GM12878 (cell line): ENCODE data around the gene HSBP1L1. TPM values are rescaled to one million over a fixed set of nuclear protein-coding genes. Genes with fewer than 3 reads are reported as not detected.
A peak's percentile ranks its signal among the peaks of the same experiment; 100 is the strongest.

Experiments used
- ATAC-seq: fragments of 200-7000 bp; cut with Tn5 transposase; 3 replicates; pipeline ENCODE4 v1.9.1; 2020; ENCODE audit warnings: mild to moderate bottlenecking, moderate library complexity
- BruUV-seq: library from RNA; stranded (reverse); fragments of 400-500 nt; replicated peaks from 2 replicates; lab custom pipeline; 2021; lab: Mats Ljungman, UMichigan
- CTCF ChIA-PET: fragments of 300-600 bp; sonication (Branson Sonifier 250); formaldehyde crosslinking; extraction: SDS; loops from one replicate; lab custom pipeline; 2021; ENCODE audit warnings: inconsistent platforms; lab: Yijun Ruan, JAX
- POLR2A ChIA-PET: fragments of 350-600 bp; formaldehyde crosslinking; extraction: SDS; loops from one replicate; lab custom pipeline; 2021; ENCODE audit warnings: inconsistent platforms; lab: Charles Lee
- RAD21 ChIA-PET: fragments of 300-600 bp; sonication (Branson Sonifier 250); formaldehyde crosslinking; loops from one replicate; lab custom pipeline; 2023; ENCODE audit warnings: antibody characterized with exemption; ENCODE audit not compliant: unreplicated experiment; lab: Charles Lee
- SMC1A ChIA-PET: fragments of 300-600 bp; sonication (Branson Sonifier 250); formaldehyde crosslinking; loops from one replicate; lab custom pipeline; 2023; ENCODE audit not compliant: unreplicated experiment, uncharacterized antibody; lab: Charles Lee
- DNase-seq: peaks from one replicate; pipeline ENCODE4 v3.0.0-alpha.2; 2011; ENCODE audit warnings: low read depth, low spot score
- FAIRE-seq: peaks from 3 replicates; lab custom pipeline; 2011; peaks lifted over from hg19 to GRCh38; lab: Jason Lieb, UNC
- H2AFZ ChIP-seq: 2 replicates; pipeline ENCODE4 v1.6.0; 2011; ENCODE audit warnings: low read depth, low read length, control low read depth; ENCODE audit not compliant: control insufficient read depth
- H3K27ac ChIP-seq: 2 replicates; pipeline ENCODE4 v1.5.1; 2011; ENCODE audit warnings: control low read depth; ENCODE audit not compliant: control insufficient read depth, insufficient read depth
- H3K27me3 ChIP-seq, 2 experiments: replicated peaks in 1 of 2; 2 replicates each; pipeline versions ENCODE4 v1.6.0 to v1.6.1; 2011; ENCODE audit warnings: low read length in 1 of 2; ENCODE audit not compliant: control insufficient read depth in 2 of 2, insufficient read depth in 2 of 2
- H3K36me3 ChIP-seq, 2 experiments: 2 replicates each; pipeline ENCODE4 v1.5.1; 2011; ENCODE audit warnings: low read length in 1 of 2; ENCODE audit not compliant: control insufficient read depth in 2 of 2, insufficient read depth in 2 of 2
- H3K4me1 ChIP-seq: 2 replicates; pipeline ENCODE4 v1.6.1; 2011; ENCODE audit warnings: mild to moderate bottlenecking, low read length, moderate library complexity, mixed read lengths; ENCODE audit not compliant: control insufficient read depth, insufficient read depth
- H3K4me2 ChIP-seq: 2 replicates; pipeline ENCODE4 v1.6.0; 2011; ENCODE audit warnings: control low read depth; ENCODE audit not compliant: control insufficient read depth, insufficient read depth
- H3K4me3 ChIP-seq: fragments of 200-600 bp; sonication (generic); 2 replicates; pipeline ENCODE4 v1.5.1; 2016
- H3K79me2 ChIP-seq: 2 replicates; pipeline ENCODE4 v1.6.0; 2011; ENCODE audit warnings: low read length; ENCODE audit not compliant: control insufficient read depth, insufficient read depth
- H3K9ac ChIP-seq: 2 replicates; pipeline ENCODE4 v1.8.0; 2011; ENCODE audit warnings: low read length, control low read depth, mixed read lengths; ENCODE audit not compliant: control insufficient read depth, insufficient read depth
- H3K9me3 ChIP-seq: replicated peaks from 3 replicates; pipeline ENCODE4 v1.5.1; 2011; ENCODE audit warnings: mild to moderate bottlenecking, low read length; ENCODE audit not compliant: control insufficient read depth, insufficient read depth
- H4K20me1 ChIP-seq: 2 replicates; pipeline ENCODE4 v1.6.0; 2011; ENCODE audit not compliant: control insufficient read depth, insufficient read depth
- CTCF ChIP-seq, 3 experiments: IDR thresholded peaks in 2 of 3; conservative IDR thresholded peaks in 1 of 3; 2 replicates each; pipeline ENCODE4 v1.5.1; 2011; ENCODE audit warnings: low read depth in 3 of 3, low read length in 3 of 3, mild to moderate bottlenecking in 3 of 3, control low read depth in 2 of 3, moderate library complexity in 2 of 3, inconsistent platforms in 1 of 3, mixed read lengths in 1 of 3; ENCODE audit not compliant: control insufficient read depth in 2 of 3, insufficient read depth in 1 of 3; ENCODE audit errors: extremely low read depth in 1 of 3
- KAT2A ChIP-seq: conservative IDR thresholded peaks from 2 replicates; pipeline ENCODE4 v1.6.1; 2011; ENCODE audit warnings: low read depth, low read length; ENCODE audit not compliant: control insufficient read depth
- KLF5 ChIP-seq: fragments of 450-650 bp; IDR thresholded peaks from 2 replicates; pipeline ENCODE4 v1.6.1; 2014; ENCODE audit warnings: mild to moderate bottlenecking; ENCODE audit not compliant: partially characterized antibody
- NFYA ChIP-seq: IDR thresholded peaks from 2 replicates; pipeline ENCODE4 v1.6.1; 2011; ENCODE audit warnings: low read depth, mild to moderate bottlenecking, low read length, improper control_type of control experiment, borderline replicate concordance
- SREBF2 ChIP-seq: IDR thresholded peaks from 2 replicates; pipeline ENCODE4 v1.6.1; 2012; ENCODE audit warnings: mild to moderate bottlenecking, low read length
- WGBS: methylation state at CpG from one replicate; pipeline ENCODE4 v1.1.6; 2016; ENCODE audit warnings: low lambda C conversion rate; ENCODE audit not compliant: insufficient replicate concordance, insufficient coverage; ENCODE audit errors: missing lambda C conversion rate; 5-methylcytosine and 5-hydroxymethylcytosine counted together
- in situ Hi-C: fragments of 300-500 bp; cut with MboI; formaldehyde crosslinking; loops from 9 replicates; pipeline ENCODE4 v1.14.3; 2018; ENCODE audit warnings: mixed read lengths
- intact Hi-C: fragments of 100-400 bp; cut with micrococcal nuclease; formaldehyde crosslinking; loops from one replicate; pipeline ENCODE4 v1.14.2; 2022; ENCODE audit not compliant: unreplicated experiment
- polyA plus RNA-seq, 11 experiments: library from polyadenylated mRNA; depleted of rRNA in 4 of 11; unstranded in 6 of 11; stranded (reverse) in 5 of 11; fragments of >200 nt; fragmentation: Nextera tagmentation in 4 of 11; fragmentation: Illumina TruSeq in 1 of 11; extraction: Ambion mirVana in 4 of 11; extraction: Trizol in 1 of 11; gene quantifications; 1 replicate in 1 of 11; 2 replicates in 10 of 11; pipeline versions ENCODE4 v1.2.1 to v1.2.3, GENCODE V29; 2011 to 2016; ENCODE audit warnings: inconsistent platforms in 2 of 11, missing spikeins in 2 of 11, low read depth in 1 of 11
- total RNA-seq, 4 experiments: library from RNA; depleted of rRNA in 3 of 4; stranded (reverse); fragments of >200 nt in 3 of 4; fragmentation: Illumina TruSeq in 1 of 4; extraction: Trizol in 1 of 4; gene quantifications; 2 replicates each; pipeline versions ENCODE4 v1.2.1 to v1.2.3, GENCODE V29; 2013 to 2021
- TF ChIP-seq, protein P1 (sequence below): fragments of 450-650 bp; IDR thresholded peaks from 2 replicates; pipeline ENCODE4 v1.6.1; 2017; ENCODE audit warnings: mild to moderate bottlenecking, moderate library complexity

The HSBP1L1 gene
- total and polyA plus RNA-seq, 10 of the 15 experiments (the other 5 are each of a cell fraction or from before 2014, with no cell fraction given): 0.97 to 14.0 (median 6.9) TPM; not detected in 1

GRCh38 chr18:79985172-79985571, 20.7 kb downstream of the HSBP1L1 start:
- SMC1A ChIA-PET: interaction anchor here (0.6 to 2.4 kb wide), 8 partner anchors 9 to 922 kb away, joined by 3 to 8 read pairs (median 3); no protein-coding TSS in a partner anchor
- TF ChIP-seq KLF5: no peak
- TF ChIP-seq NFYA: no peak
- no peak for TF ChIP-seq CTCF (IDR thresholded peaks at IDR 0.05 in 2 of 3, conservative IDR thresholded peaks at IDR 0.05 in 1 of 3; ENCODE audit: control insufficient read depth in 2 of 3, extremely low read depth in 1 of 3, insufficient read depth in 1 of 3, low read depth in 3 of 3, low read length in 3 of 3)
- TF ChIP-seq SREBF2: no peak
- TF ChIP-seq, protein P1, sequence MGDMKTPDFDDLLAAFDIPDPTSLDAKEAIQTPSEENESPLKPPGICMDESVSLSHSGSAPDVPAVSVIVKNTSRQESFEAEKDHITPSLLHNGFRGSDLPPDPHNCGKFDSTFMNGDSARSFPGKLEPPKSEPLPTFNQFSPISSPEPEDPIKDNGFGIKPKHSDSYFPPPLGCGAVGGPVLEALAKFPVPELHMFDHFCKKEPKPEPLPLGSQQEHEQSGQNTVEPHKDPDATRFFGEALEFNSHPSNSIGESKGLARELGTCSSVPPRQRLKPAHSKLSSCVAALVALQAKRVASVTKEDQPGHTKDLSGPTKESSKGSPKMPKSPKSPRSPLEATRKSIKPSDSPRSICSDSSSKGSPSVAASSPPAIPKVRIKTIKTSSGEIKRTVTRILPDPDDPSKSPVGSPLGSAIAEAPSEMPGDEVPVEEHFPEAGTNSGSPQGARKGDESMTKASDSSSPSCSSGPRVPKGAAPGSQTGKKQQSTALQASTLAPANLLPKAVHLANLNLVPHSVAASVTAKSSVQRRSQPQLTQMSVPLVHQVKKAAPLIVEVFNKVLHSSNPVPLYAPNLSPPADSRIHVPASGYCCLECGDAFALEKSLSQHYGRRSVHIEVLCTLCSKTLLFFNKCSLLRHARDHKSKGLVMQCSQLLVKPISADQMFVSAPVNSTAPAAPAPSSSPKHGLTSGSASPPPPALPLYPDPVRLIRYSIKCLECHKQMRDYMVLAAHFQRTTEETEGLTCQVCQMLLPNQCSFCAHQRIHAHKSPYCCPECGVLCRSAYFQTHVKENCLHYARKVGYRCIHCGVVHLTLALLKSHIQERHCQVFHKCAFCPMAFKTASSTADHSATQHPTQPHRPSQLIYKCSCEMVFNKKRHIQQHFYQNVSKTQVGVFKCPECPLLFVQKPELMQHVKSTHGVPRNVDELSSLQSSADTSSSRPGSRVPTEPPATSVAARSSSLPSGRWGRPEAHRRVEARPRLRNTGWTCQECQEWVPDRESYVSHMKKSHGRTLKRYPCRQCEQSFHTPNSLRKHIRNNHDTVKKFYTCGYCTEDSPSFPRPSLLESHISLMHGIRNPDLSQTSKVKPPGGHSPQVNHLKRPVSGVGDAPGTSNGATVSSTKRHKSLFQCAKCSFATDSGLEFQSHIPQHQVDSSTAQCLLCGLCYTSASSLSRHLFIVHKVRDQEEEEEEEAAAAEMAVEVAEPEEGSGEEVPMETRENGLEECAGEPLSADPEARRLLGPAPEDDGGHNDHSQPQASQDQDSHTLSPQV: no peak
- TF ChIP-seq KAT2A: no peak
- no peaks in the 10 kb centered on the region; the same call in 1 of the 2 replicates for H3K4me1 ChIP-seq
- H3K4me3 ChIP-seq: 0 out of 2 replicates have a peak overlapping the region, but pooled peaks have one; percentile 30
- ATAC-seq (no peak), DNase-seq (no peak), FAIRE-seq (no peak)
- no peaks in the 10 kb centered on the region for H3K9me3 ChIP-seq
- H2AFZ ChIP-seq: no peak overlapping the region
- in situ Hi-C loops (no loop called here), intact Hi-C loops (loop anchor here (5.0 to 10.0 kb wide), 5 partner anchors 33 to 303 kb away; partner anchors contain the start of genes KCNG2, RBFA and SLC66A2)
- H3K9ac ChIP-seq: no peak overlapping the region
- H3K27me3 ChIP-seq: no peaks in the 10 kb centered on the region
- peaks cover 2 to 11% of the 10 kb centered on the region in 2 experiments; a peak in 3 of 4 replicates for H3K36me3 ChIP-seq
- POLR2A ChIA-PET: interaction anchor here (0.6 to 1.3 kb wide), 5 partner anchors 19 to 172 kb away, joined by 3 to 4 read pairs (median 3); no protein-coding TSS in a partner anchor
- H3K27ac ChIP-seq: no peak overlapping the region
- 91% methylated on average over 12 of the region's 12 CpGs for WGBS
- H4K20me1 ChIP-seq: peaks cover 11% of the 10 kb centered on the region; the same call in 1 of the 2 replicates
- H3K79me2 ChIP-seq: peaks cover 85% of the 10 kb centered on the region
- BruUV-seq: no TSS peak
- CTCF ChIA-PET: interaction anchor here (0.6 to 1.8 kb wide), 5 partner anchors 18 to 162 kb away, joined by 3 to 6 read pairs (median 3); no protein-coding TSS in a partner anchor
- peak overlapping the region; percentile 30 for H3K4me2 ChIP-seq
- RAD21 ChIA-PET: interaction anchor here (1.4 to 2.4 kb wide), 4 partner anchors 22 to 49 kb away, joined by 3 to 9 read pairs (median 6); partner anchors contain the start of gene RBFA
